HepG2 (cell line): Measurements from ENCODE around the gene RPS28. TPM values are rescaled to one million over a fixed set of nuclear protein-coding genes. Genes with fewer than 3 reads are reported as not detected.

ENCODE experiments used
- BRF2 ChIP-seq: sonication (generic); formaldehyde crosslinking; IDR thresholded peaks from 2 replicates; pipeline ENCODE4 v1.8.1; 2022; ENCODE audit warnings: mild to moderate bottlenecking, missing genetic modification reagents
- CSRNP1 ChIP-seq: sonication (generic); formaldehyde crosslinking; IDR thresholded peaks from 2 replicates; pipeline ENCODE4 v1.8.1; 2023; ENCODE audit warnings: mild to moderate bottlenecking, missing genetic modification reagents
- DNMT3B ChIP-seq: conservative IDR thresholded peaks from 2 replicates; pipeline ENCODE4 v1.6.1; 2016; ENCODE audit warnings: missing biosample characterization, control low read depth
- ELF4 ChIP-seq: sonication (generic); formaldehyde crosslinking; IDR thresholded peaks from 2 replicates; pipeline ENCODE4 v1.5.0; 2020; ENCODE audit warnings: missing genetic modification reagents, mild to moderate bottlenecking, moderate library complexity, borderline replicate concordance
- ERF ChIP-seq: IDR thresholded peaks from 2 replicates; pipeline ENCODE4 v1.6.1; 2018; ENCODE audit warnings: missing biosample characterization, missing genetic modification reagents
- FLYWCH1 ChIP-seq: sonication (generic); formaldehyde crosslinking; IDR thresholded peaks from 2 replicates; pipeline ENCODE4 v1.8.1; 2023; ENCODE audit warnings: mild to moderate bottlenecking, missing genetic modification reagents
- HDAC2 ChIP-seq: sonication (generic); formaldehyde crosslinking; IDR thresholded peaks from 2 replicates; pipeline ENCODE4 v1.4.0; 2020; ENCODE audit warnings: missing genetic modification reagents
- MAFF ChIP-seq: IDR thresholded peaks from 2 replicates; pipeline ENCODE4 v1.6.1; 2011; ENCODE audit warnings: low read depth, low read length, improper control_type of control experiment
- MBNL3 ChIP-seq: fragments of 250-450 bp; sonication (Bioruptor Pico); conservative IDR thresholded peaks from 2 replicates; pipeline ENCODE4 v1.8.0; 2022; ENCODE audit warnings: mild to moderate bottlenecking, inconsistent platforms
- PAXIP1 ChIP-seq: sonication (generic); formaldehyde crosslinking; conservative IDR thresholded peaks from 2 replicates; pipeline ENCODE4 v1.4.0; 2020; ENCODE audit warnings: mild to moderate bottlenecking, missing genetic modification reagents, moderate library complexity
- ZBTB20 ChIP-seq: sonication (generic); formaldehyde crosslinking; IDR thresholded peaks from 2 replicates; pipeline ENCODE4 v1.8.1; 2023; ENCODE audit warnings: missing genetic modification reagents, low read depth, mild to moderate bottlenecking, borderline replicate concordance
- ZBTB25 ChIP-seq: IDR thresholded peaks from 2 replicates; pipeline ENCODE4 v1.6.1; 2018; ENCODE audit warnings: missing genetic modification reagents
- ZKSCAN8 ChIP-seq: IDR thresholded peaks from 2 replicates; pipeline ENCODE4 v1.6.1; 2016; ENCODE audit warnings: borderline replicate concordance, missing genetic modification reagents, missing compliant biosample characterization
- ZNF20 ChIP-seq: sonication (generic); formaldehyde crosslinking; IDR thresholded peaks from 2 replicates; pipeline ENCODE4 v1.4.0; 2020; ENCODE audit warnings: mild to moderate bottlenecking, moderate library complexity, missing genetic modification reagents
- ZNF446 ChIP-seq: sonication (generic); formaldehyde crosslinking; IDR thresholded peaks from 2 replicates; pipeline ENCODE4 v1.5.0; 2020; ENCODE audit warnings: mild to moderate bottlenecking, missing genetic modification reagents
- ZNF501 ChIP-seq: sonication (generic); formaldehyde crosslinking; IDR thresholded peaks from 2 replicates; pipeline ENCODE4 v1.5.1; 2020; ENCODE audit warnings: mild to moderate bottlenecking, moderate library complexity, missing genetic modification reagents
- ZNF546 ChIP-seq: sonication (generic); formaldehyde crosslinking; conservative IDR thresholded peaks from 2 replicates; pipeline ENCODE4 v1.8.1; 2023; ENCODE audit warnings: mild to moderate bottlenecking, missing genetic modification reagents
- ZNF687 ChIP-seq: sonication (generic); formaldehyde crosslinking; IDR thresholded peaks from 2 replicates; pipeline ENCODE4 v1.5.1; 2020; ENCODE audit warnings: mild to moderate bottlenecking, missing genetic modification reagents, moderate library complexity
- polyA plus RNA-seq, 8 experiments: library from polyadenylated mRNA; depleted of rRNA in 3 of 8; stranded (reverse) in 7 of 8; unstranded in 1 of 8; fragments of >200 nt; fragmentation: Illumina TruSeq in 4 of 8; extraction: Trizol in 4 of 8; gene quantifications; 2 replicates each; pipeline versions ENCODE4 v1.2.1 to v1.2.3, GENCODE V29; 2011 to 2016; ENCODE audit warnings: low read depth in 4 of 8, missing spikeins in 1 of 8, mixed read lengths in 1 of 8; ENCODE audit not compliant: insufficient read depth in 1 of 8
- total RNA-seq, 5 experiments: library from RNA; depleted of rRNA; stranded (reverse); fragments of >200 nt; fragmentation: Illumina TruSeq; extraction: Trizol; gene quantifications; 2 replicates each; pipeline ENCODE4 v1.2.3, GENCODE V29; 2016; ENCODE audit warnings: low read depth in 1 of 5

The RPS28 gene
- total and polyA plus RNA-seq, 2 of the 13 experiments (the other 11 are each of a cell fraction or from before 2014, with no cell fraction given) = 281 to 545 TPM

- peak; percentile 59 for TF ChIP-seq PAXIP1 (CRISPR knock-in tag)
- TF ChIP-seq ZBTB20 = no peak
- TF ChIP-seq ZKSCAN8 (CRISPR knock-in tag) = no peak
- peak; percentile 57 for TF ChIP-seq ZNF687 (CRISPR knock-in tag)
- TF ChIP-seq ERF (CRISPR knock-in tag) = no peak
- TF ChIP-seq MAFF = no peak
- no peak for TF ChIP-seq DNMT3B (CRISPR knock-in tag)
- TF ChIP-seq BRF2 (CRISPR knock-in tag) = no peak
- TF ChIP-seq ZNF446 (CRISPR knock-in tag) = no peak
- TF ChIP-seq ZNF20 (CRISPR knock-in tag) = no peak
- no peak for TF ChIP-seq CSRNP1 (CRISPR knock-in tag)
- no peak for TF ChIP-seq ZNF546 (CRISPR knock-in tag)
- no peak for TF ChIP-seq ELF4 (CRISPR knock-in tag)
- no peak for TF ChIP-seq HDAC2 (CRISPR knock-in tag)
- no peak for TF ChIP-seq ZBTB25 (CRISPR knock-in tag)
- TF ChIP-seq MBNL3 (CRISPR knock-in tag) = no peak
- 0 out of 2 replicates have a peak, but pooled peaks have one; percentile 20 for TF ChIP-seq ZNF501 (CRISPR knock-in tag)
- 0 out of 2 replicates have a peak, but pooled peaks have one; percentile 40 for TF ChIP-seq FLYWCH1 (CRISPR knock-in tag)
Measured at GRCh38 chr19:8340341-8341096, 19.2 kb downstream of the RPS28 start (continued).
